RWPE2 (cell line): Measurements from ENCODE around the gene AP2M1.
"Not testable (repeated sequence)": the region's sequence is repeated elsewhere in the genome, so short reads cannot be mapped to it uniquely, and the experiment has no call there.

Experiments used
- ATAC-seq: fragments of 200-7000 bp; cut with Tn5 transposase; 3 replicates; pipeline ENCODE4 v1.9.1; 2021; ENCODE audit warnings: low read depth
- DNase-seq: peaks from one replicate; pipeline ENCODE4 v3.0.0-alpha.2; 2020; ENCODE audit warnings: low spot score
- H3K27ac ChIP-seq: fragments of 450-650 bp; 2 replicates; pipeline ENCODE4 v1.5.1; 2017; ENCODE audit warnings: mild to moderate bottlenecking; ENCODE audit not compliant: poor library complexity, severe bottlenecking
- H3K27me3 ChIP-seq: fragments of 250-450 bp; sonication (Bioruptor Pico); 2 replicates; pipeline ENCODE4 v1.5.1; 2021; ENCODE audit warnings: mild to moderate bottlenecking, moderate library complexity; ENCODE audit not compliant: insufficient read depth, poor library complexity, severe bottlenecking
- H3K36me3 ChIP-seq: fragments of 250-450 bp; sonication (Bioruptor Pico); 2 replicates; pipeline ENCODE4 v1.5.1; 2020; ENCODE audit warnings: low read depth, mild to moderate bottlenecking, moderate library complexity
- H3K4me1 ChIP-seq: fragments of 250-450 bp; sonication (Bioruptor Pico); 2 replicates; pipeline ENCODE4 v1.5.1; 2021; ENCODE audit warnings: mild to moderate bottlenecking, moderate library complexity; ENCODE audit not compliant: insufficient read depth, poor library complexity, severe bottlenecking
- H3K4me3 ChIP-seq: fragments of 250-450 bp; sonication (Bioruptor Pico); 2 replicates; pipeline ENCODE4 v1.5.1; 2021; ENCODE audit warnings: mild to moderate bottlenecking, moderate library complexity; ENCODE audit not compliant: severe bottlenecking
- H3K9me3 ChIP-seq: fragments of 250-450 bp; sonication (Bioruptor Pico); 2 replicates; pipeline ENCODE4 v1.5.1; 2021; ENCODE audit warnings: mild to moderate bottlenecking, moderate library complexity; ENCODE audit not compliant: severe bottlenecking
- TF ChIP-seq, protein P1 (sequence below): fragments of 450-650 bp; IDR thresholded peaks from one replicate; pipeline ENCODE4 v1.5.1; 2017; ENCODE audit warnings: mild to moderate bottlenecking, moderate library complexity; ENCODE audit not compliant: poor library complexity, severe bottlenecking

Gene AP2M1

DNA sequence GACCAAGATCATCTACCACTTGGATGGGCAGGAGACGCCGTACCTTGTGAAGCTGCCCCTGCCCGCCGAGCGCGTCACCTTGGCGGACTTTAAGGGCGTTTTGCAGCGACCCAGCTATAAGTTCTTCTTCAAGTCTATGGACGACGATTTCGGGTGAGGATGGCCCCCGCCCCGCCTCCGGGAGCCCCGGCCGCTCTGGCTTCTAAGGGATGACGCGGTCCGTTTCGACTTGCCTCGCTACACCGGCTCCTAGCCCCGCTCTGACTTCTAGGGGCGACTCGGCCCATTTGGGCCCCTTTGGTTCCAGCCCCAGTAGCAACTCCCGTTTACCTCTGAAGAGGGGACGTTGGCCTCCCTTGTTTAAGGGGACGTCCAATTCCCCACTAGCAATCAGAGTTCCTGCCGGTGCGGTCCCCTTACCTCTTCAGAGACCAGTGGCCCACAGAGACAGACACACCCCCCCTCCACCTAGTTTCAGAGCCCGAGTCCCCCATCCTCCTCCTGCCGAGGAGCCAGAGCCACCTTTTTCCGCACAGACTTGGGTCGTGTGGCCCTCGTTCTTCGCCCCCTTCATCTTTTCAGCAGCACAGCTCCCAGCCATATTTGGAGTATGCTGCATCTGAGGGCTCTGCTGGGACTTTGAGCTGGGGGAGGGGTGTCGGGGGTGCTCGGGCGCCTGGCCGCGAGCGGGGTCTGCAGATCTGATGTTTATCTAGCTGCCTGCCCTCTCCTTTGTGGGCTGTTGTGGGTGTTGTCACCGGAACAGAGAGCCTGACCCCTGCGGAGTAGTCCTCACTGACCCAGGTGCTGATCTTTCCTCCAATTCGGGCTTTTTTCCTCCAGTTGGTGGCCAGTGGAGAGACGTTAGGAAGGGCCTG lies 18.8 kb upstream of the AP2M1 start:
- no peaks in the 10 kb centered on the region for H3K9me3 ChIP-seq
- H3K4me3 ChIP-seq: peak overlapping the region; percentile 81
- ATAC-seq (peak; percentile 38), DNase-seq (no peak)
- H3K27ac ChIP-seq: peak overlapping the region; percentile 78
- peaks cover 15% of the 10 kb centered on the region for H3K4me1 ChIP-seq
- no peaks in the 10 kb centered on the region for H3K36me3 ChIP-seq
- TF ChIP-seq, protein P1, sequence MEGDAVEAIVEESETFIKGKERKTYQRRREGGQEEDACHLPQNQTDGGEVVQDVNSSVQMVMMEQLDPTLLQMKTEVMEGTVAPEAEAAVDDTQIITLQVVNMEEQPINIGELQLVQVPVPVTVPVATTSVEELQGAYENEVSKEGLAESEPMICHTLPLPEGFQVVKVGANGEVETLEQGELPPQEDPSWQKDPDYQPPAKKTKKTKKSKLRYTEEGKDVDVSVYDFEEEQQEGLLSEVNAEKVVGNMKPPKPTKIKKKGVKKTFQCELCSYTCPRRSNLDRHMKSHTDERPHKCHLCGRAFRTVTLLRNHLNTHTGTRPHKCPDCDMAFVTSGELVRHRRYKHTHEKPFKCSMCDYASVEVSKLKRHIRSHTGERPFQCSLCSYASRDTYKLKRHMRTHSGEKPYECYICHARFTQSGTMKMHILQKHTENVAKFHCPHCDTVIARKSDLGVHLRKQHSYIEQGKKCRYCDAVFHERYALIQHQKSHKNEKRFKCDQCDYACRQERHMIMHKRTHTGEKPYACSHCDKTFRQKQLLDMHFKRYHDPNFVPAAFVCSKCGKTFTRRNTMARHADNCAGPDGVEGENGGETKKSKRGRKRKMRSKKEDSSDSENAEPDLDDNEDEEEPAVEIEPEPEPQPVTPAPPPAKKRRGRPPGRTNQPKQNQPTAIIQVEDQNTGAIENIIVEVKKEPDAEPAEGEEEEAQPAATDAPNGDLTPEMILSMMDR: no peak
- H3K27me3 ChIP-seq: no peaks in the 10 kb centered on the region

- DNase-seq (no peak), ATAC-seq (peak; percentile 55)
Measured at GRCh38 chr3:184156522-184156955, 18.1 kb upstream of the AP2M1 start.

DNA sequence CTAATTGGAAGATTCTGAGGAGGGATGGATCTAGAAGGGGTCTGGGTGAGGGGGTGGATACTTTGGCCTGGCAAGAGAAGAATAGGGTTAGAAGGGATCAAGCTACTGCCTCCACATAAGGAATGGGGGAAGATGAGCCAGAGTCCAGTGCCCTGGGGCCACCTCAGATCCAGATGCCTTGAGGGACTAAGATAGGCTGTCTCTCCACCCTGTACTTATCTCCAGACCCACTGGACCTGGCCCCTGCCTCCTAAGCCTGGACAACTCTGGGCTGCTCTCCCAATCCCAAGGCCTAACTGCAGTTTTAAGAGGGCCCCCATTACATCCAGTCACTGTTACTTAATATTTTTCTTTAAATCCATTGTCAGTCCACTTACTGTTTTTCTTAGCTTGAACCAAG lies 17.4 kb upstream of the AP2M1 start:
- Histone ChIP-seq H3K36me3 (0 out of 2 replicates have a peak, but pooled peaks cover 7% of the 10 kb centered on the region), H3K27me3 (no peaks in the 10 kb centered on the region), H3K4me3 (peak overlapping the region; percentile 81), H3K27ac (peak overlapping the region; percentile 78), H3K4me1 (peaks cover 15% of the 10 kb centered on the region), H3K9me3 (no peaks in the 10 kb centered on the region)
- TF ChIP-seq, protein P1: no peak
- DNase-seq: no peak
- ATAC-seq: no peak

More at GRCh38 chr3:184156522-184156955, 18.1 kb upstream of the AP2M1 start:
- no peaks in the 10 kb centered on the region for H3K27me3 ChIP-seq
- peak overlapping the region; percentile 81 for H3K4me3 ChIP-seq
- no peaks in the 10 kb centered on the region for H3K9me3 ChIP-seq
- H3K4me1 ChIP-seq: peaks cover 15% of the 10 kb centered on the region
- TF ChIP-seq, protein P1: no peak
- 0 out of 2 replicates have a peak, but pooled peaks cover under 1% of the 10 kb centered on the region for H3K36me3 ChIP-seq
- peak overlapping the region; percentile 78 for H3K27ac ChIP-seq

- TF ChIP-seq, protein P1: no peak
- Histone ChIP-seq H3K27ac (no peak overlapping the region), H3K9me3 (no peaks in the 10 kb centered on the region), H3K36me3 (peaks cover 15% of the 10 kb centered on the region; the same call in 1 of the 2 replicates), H3K27me3 (no peaks in the 10 kb centered on the region), H3K4me3 (no peak overlapping the region), H3K4me1 (peaks cover 15% of the 10 kb centered on the region)
- DNase-seq: no peak
- ATAC-seq: no peak
Measured at GRCh38 chr3:184158404-184158803, 16.3 kb upstream of the AP2M1 start.

DNA sequence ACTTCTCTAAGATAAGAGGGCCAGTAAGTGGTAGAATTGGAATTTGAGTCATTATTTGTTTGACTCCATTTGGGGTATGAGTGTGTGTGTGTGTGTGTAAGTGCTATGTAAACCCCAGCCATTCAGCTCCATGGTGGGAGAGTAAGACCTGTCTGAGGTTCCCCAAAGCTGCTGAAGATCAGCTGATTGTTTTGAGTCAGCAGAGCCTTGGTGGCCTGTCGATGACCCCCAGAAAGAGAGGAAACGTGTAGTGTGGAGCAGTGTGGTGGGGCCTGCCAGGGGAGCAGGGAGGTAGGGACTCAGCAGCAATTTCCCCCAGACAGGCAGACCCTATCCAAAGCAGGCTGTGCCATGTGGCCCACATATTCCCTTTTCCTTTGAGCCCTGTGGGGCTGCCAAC lies 14.2 kb upstream of the AP2M1 start:
- Histone ChIP-seq H3K27ac (no peak overlapping the region), H3K4me1 (peaks cover 8% of the 10 kb centered on the region), H3K4me3 (no peak overlapping the region), H3K36me3 (peaks cover 33% of the 10 kb centered on the region), H3K27me3 (no peaks in the 10 kb centered on the region), H3K9me3 (no peaks in the 10 kb centered on the region)
- no peak for DNase-seq
- no peak for ATAC-seq
- TF ChIP-seq, protein P1: no peak

GRCh38 chr3:184162571-184163070 lies 12.0 kb upstream of the AP2M1 start:
- not testable (repeated sequence) for H3K9me3 ChIP-seq, DNase-seq, H3K27me3 ChIP-seq, H3K4me3 ChIP-seq, ATAC-seq, H3K4me1 ChIP-seq, H3K27ac ChIP-seq
- peaks cover 47% of the 10 kb centered on the region for H3K36me3 ChIP-seq
